HCT116 (cell line): Measurements from ENCODE around the gene CNTNAP2. TPM values are rescaled to one million over a fixed set of nuclear protein-coding genes. Genes with fewer than 3 reads are reported as not detected.

Experiments
- ATAC-seq: fragments of 200-7000 bp; cut with Tn5 transposase; 2 replicates; pipeline ENCODE4 v1.9.1; 2020; ENCODE audit warnings: mild to moderate bottlenecking, moderate library complexity
- BruUV-seq: library from RNA; stranded (reverse); fragments of 400-500 nt; replicated peaks from 2 replicates; lab custom pipeline; 2021; lab: Mats Ljungman, UMichigan
- CTCF ChIA-PET: fragments of 300-600 bp; sonication (Branson Sonifier 250); formaldehyde crosslinking; loops from one replicate; lab custom pipeline; 2021; ENCODE audit warnings: antibody characterized with exemption; lab: Charles Lee
- POLR2A ChIA-PET: fragments of 300-600, 350-600 bp; sonication (Branson Sonifier 250); formaldehyde crosslinking; loops from one replicate; lab custom pipeline; 2021; ENCODE audit warnings: antibody characterized with exemption; lab: Charles Lee
- RAD21 ChIA-PET, 2 experiments: fragments of 300-600 bp; sonication (Branson Sonifier 250); formaldehyde crosslinking; loops; one replicate each; lab custom pipeline; 2023; ENCODE audit warnings: low total read pairs in 2 of 2; ENCODE audit not compliant: uncharacterized antibody in 2 of 2, unreplicated experiment in 2 of 2, low non-redundant PET in 1 of 2; lab: Charles Lee
- DNase-seq: peaks from one replicate; pipeline ENCODE4 v3.0.0-alpha.2; 2010; ENCODE audit warnings: low read depth, low spot score
- H2AFZ ChIP-seq: fragments of 200-600 bp; shearing (Covaris generic), sonication (generic); 2 replicates; pipeline ENCODE4 v1.6.1; 2017; ENCODE audit warnings: low read depth, mixed run types, mixed read lengths, antibody characterized with exemption, low read length; ENCODE audit not compliant: poor library complexity, severe bottlenecking
- H3K27ac ChIP-seq: 2 replicates; pipeline ENCODE4 v1.5.1; 2012; ENCODE audit warnings: low read depth, low read length
- H3K27me3 ChIP-seq: fragments of 200-600 bp; sonication (generic); 2 replicates; pipeline ENCODE4 v1.6.1; 2016; ENCODE audit warnings: mixed run types, low read length, mixed read lengths; ENCODE audit not compliant: insufficient read depth
- H3K36me3 ChIP-seq, 2 experiments: fragments of 200-500 bp in 1 of 2; fragments of 200-600 bp in 1 of 2; sonication (Bioruptor generic) in 1 of 2; sonication (generic) in 1 of 2; 2 replicates each; pipeline versions ENCODE4 v1.5.1 to v1.6.1; 2014 to 2016; ENCODE audit warnings: low read length in 2 of 2, inconsistent platforms in 1 of 2, mixed read lengths in 1 of 2, mixed run types in 1 of 2; ENCODE audit not compliant: insufficient read depth in 2 of 2, control insufficient read depth in 1 of 2
- H3K4me1 ChIP-seq, 2 experiments: fragments of 200-600 bp in 1 of 2; sonication (generic) in 1 of 2; 2 replicates each; pipeline versions ENCODE4 v1.5.1 to v1.6.1; 2012 to 2017; ENCODE audit warnings: low read length in 2 of 2, inconsistent platforms in 1 of 2, mild to moderate bottlenecking in 1 of 2, mixed read lengths in 1 of 2, mixed run types in 1 of 2, moderate library complexity in 1 of 2; ENCODE audit not compliant: insufficient read depth in 2 of 2, control insufficient read depth in 1 of 2
- H3K4me2 ChIP-seq: fragments of 200-600 bp; sonication (generic); 2 replicates; pipeline ENCODE4 v1.6.1; 2017; ENCODE audit warnings: mixed run types, low read length, mixed read lengths
- H3K4me3 ChIP-seq, 2 experiments: fragments of 200-600 bp in 1 of 2; sonication (generic) in 1 of 2; replicated peaks in 1 of 2; 2 replicates each; pipeline ENCODE4 v1.5.1; 2011 to 2016; ENCODE audit warnings: low read length in 2 of 2, control low read depth in 1 of 2, low read depth in 1 of 2, mild to moderate bottlenecking in 1 of 2, mixed read lengths in 1 of 2, mixed run types in 1 of 2
- H3K79me2 ChIP-seq: fragments of 200-600 bp; sonication (generic); 2 replicates; pipeline ENCODE4 v1.6.1; 2017; ENCODE audit warnings: mild to moderate bottlenecking, mixed run types, low read length, moderate library complexity, mixed read lengths; ENCODE audit not compliant: insufficient read depth
- H3K9ac ChIP-seq: fragments of 200-600 bp; sonication (generic); 2 replicates; pipeline ENCODE4 v1.6.1; 2016; ENCODE audit warnings: low read length, mixed read lengths
- H3K9me2 ChIP-seq: fragments of 200-600 bp; sonication (generic), shearing (Covaris generic); 2 replicates; pipeline ENCODE4 v1.6.1; 2017; ENCODE audit warnings: mixed run types, mild to moderate bottlenecking, moderate library complexity; ENCODE audit not compliant: insufficient read depth
- H3K9me3 ChIP-seq, 2 experiments: fragments of 200-500 bp in 1 of 2; fragments of 200-600 bp in 1 of 2; sonication (Bioruptor generic) in 1 of 2; sonication (generic) in 1 of 2; 2 replicates each; pipeline ENCODE4 v1.6.1; 2014 to 2017; ENCODE audit warnings: low read length in 2 of 2, mixed read lengths in 2 of 2, inconsistent platforms in 1 of 2, low read depth in 1 of 2, mild to moderate bottlenecking in 1 of 2, mixed run types in 1 of 2, moderate library complexity in 1 of 2; ENCODE audit not compliant: control insufficient read depth in 1 of 2, insufficient read depth in 1 of 2
- H4K20me1 ChIP-seq: fragments of 200-600 bp; sonication (generic), shearing (Covaris generic); 2 replicates; pipeline ENCODE4 v1.6.1; 2017; ENCODE audit warnings: mixed run types, mild to moderate bottlenecking, moderate library complexity; ENCODE audit not compliant: insufficient read depth
- CBX3 ChIP-seq: IDR thresholded peaks from 2 replicates; pipeline ENCODE4 v1.6.1; 2012; ENCODE audit warnings: low read depth
- EGR1 ChIP-seq: IDR thresholded peaks from 2 replicates; pipeline ENCODE4 v1.6.1; 2012; ENCODE audit warnings: low read depth
- ELF1 ChIP-seq: IDR thresholded peaks from 2 replicates; pipeline ENCODE4 v1.6.1; 2012; ENCODE audit warnings: low read depth, borderline replicate concordance
- EZH2 ChIP-seq: fragments of 200-600 bp; sonication (generic); IDR thresholded peaks from 2 replicates; pipeline ENCODE4 v1.6.1; 2017; ENCODE audit warnings: antibody characterized with exemption, mixed run types
- FOSL1 ChIP-seq: IDR thresholded peaks from 2 replicates; pipeline ENCODE4 v1.6.1; 2012; ENCODE audit warnings: low read depth
- JUND ChIP-seq: IDR thresholded peaks from 2 replicates; pipeline ENCODE4 v1.6.1; 2012
- POLR2A ChIP-seq: IDR thresholded peaks from 2 replicates; pipeline ENCODE4 v1.7.0; 2011; ENCODE audit warnings: borderline replicate concordance; ENCODE audit not compliant: insufficient read depth, insufficient read length; ENCODE audit errors: extremely low read depth
- POLR2AphosphoS5 ChIP-seq: IDR thresholded peaks from 2 replicates; pipeline ENCODE4 v1.6.1; 2011; ENCODE audit warnings: mild to moderate bottlenecking, low read depth, low read length, moderate library complexity
- RAD21 ChIP-seq: IDR thresholded peaks from 2 replicates; pipeline ENCODE4 v1.6.1; 2012; ENCODE audit warnings: low read depth, mild to moderate bottlenecking
- SP1 ChIP-seq: IDR thresholded peaks from 2 replicates; pipeline ENCODE4 v1.6.1; 2012; ENCODE audit warnings: low read depth
- TCF7L2 ChIP-seq: IDR thresholded peaks from 2 replicates; pipeline ENCODE4 v1.7.0; 2011; ENCODE audit warnings: borderline replicate concordance, inconsistent platforms; ENCODE audit not compliant: insufficient read depth, insufficient read length; ENCODE audit errors: extremely low read depth
- ZBTB33 ChIP-seq: IDR thresholded peaks from 2 replicates; pipeline ENCODE4 v1.6.1; 2011; ENCODE audit warnings: mild to moderate bottlenecking, low read length, moderate library complexity; ENCODE audit not compliant: insufficient replicate concordance; ENCODE audit errors: extremely low read depth
- ZNF274 ChIP-seq: fragments of 200-500 bp; sonication (Bioruptor generic); IDR thresholded peaks from 2 replicates; pipeline ENCODE4 v1.6.1; 2014; ENCODE audit warnings: mild to moderate bottlenecking, low read depth, low read length, inconsistent platforms
- intact Hi-C: fragments of 100-400 bp; cut with micrococcal nuclease; formaldehyde crosslinking; loops from 2 replicates; pipeline ENCODE4 v1.10.0; 2022
- total RNA-seq: library from RNA; stranded (reverse); gene quantifications from one replicate; pipeline ENCODE4 v1.2.1, GENCODE V29; 2021; ENCODE audit not compliant: unreplicated experiment
- TF ChIP-seq, protein P1 (sequence below): IDR thresholded peaks from 2 replicates; pipeline ENCODE4 v1.6.1; 2012

CNTNAP2 gene
- total RNA-seq, 1 experiment from 2014 or later = 0.37 TPM

DNA sequence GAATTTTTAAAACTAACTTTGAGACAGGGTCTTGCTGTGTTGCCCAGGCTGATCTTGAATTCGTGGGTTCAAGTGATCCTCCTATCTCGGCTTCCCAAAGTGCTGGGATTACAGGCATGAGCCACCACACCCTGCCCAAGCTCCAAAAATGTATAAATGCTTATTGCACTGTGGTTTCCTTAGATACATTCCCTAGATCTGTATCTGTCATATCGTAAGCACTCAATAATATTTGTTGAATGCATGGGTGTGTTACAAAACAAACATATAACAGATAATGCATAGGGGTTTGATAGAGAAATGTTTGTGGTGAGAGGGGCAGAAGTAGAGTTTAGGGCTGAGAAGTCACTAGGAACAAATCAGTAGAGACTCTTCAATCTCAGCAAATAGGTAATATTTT is 1518.7 kb downstream of the CNTNAP2 start:
- no peak overlapping the region for H3K9ac ChIP-seq
- no peaks in the 10 kb centered on the region for H3K27me3 ChIP-seq
- no peak overlapping the region for H3K27ac ChIP-seq
- no peaks in the 10 kb centered on the region for H3K79me2 ChIP-seq
- H2AFZ ChIP-seq = no peak overlapping the region
- H3K4me3 ChIP-seq = no peak overlapping the region
- no peaks in the 10 kb centered on the region for H3K36me3 ChIP-seq
- ATAC-seq (no peak), DNase-seq (no peak)
- H3K9me3 ChIP-seq = peaks cover 0 to 10% of the 10 kb centered on the region in 2 experiments; a peak in 2 of 4 replicates
- RAD21 ChIA-PET = no interaction called here
- POLR2A ChIA-PET = no interaction called here
- no TSS peak for BruUV-seq
- intact Hi-C loops = no loop called here
- TF ChIP-seq POLR2A (no peak), ELF1 (no peak), JUND (no peak), RAD21 (no peak), ZNF274 (no peak), POLR2AphosphoS5 (no peak), SP1 (no peak), FOSL1 (no peak)
- TF ChIP-seq, protein P1, sequence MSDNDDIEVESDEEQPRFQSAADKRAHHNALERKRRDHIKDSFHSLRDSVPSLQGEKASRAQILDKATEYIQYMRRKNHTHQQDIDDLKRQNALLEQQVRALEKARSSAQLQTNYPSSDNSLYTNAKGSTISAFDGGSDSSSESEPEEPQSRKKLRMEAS = no peak
- no peaks in the 10 kb centered on the region for H3K9me2 ChIP-seq
- no peaks in the 10 kb centered on the region; the same call in 1 of the 2 replicates for H4K20me1 ChIP-seq
- H3K4me1 ChIP-seq = no peaks in the 10 kb centered on the region
- no peak overlapping the region for H3K4me2 ChIP-seq
- CTCF ChIA-PET = no interaction called here

DNA sequence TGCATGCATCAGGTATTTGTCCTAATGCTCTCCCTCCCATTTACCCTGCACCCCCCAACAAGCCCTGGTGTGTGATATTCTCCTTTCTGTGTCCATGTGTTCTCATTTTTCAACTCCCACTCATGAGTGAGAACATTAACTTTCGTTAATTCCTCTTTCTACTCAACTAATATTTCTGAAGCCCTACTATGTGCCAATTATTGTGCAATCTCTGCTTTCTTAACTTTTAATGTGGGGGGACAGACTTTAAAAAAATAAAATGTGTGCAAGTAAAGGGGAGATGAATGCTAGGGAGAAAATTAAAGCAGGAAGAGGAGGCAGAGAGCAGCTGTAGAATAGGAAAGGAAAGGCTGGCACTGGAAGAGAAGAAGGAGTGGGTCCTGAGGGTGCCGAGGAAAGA is 1520.0 kb downstream of the CNTNAP2 start:
- CTCF ChIA-PET = no interaction called here
- H3K9ac ChIP-seq = no peak overlapping the region
- H3K9me2 ChIP-seq = no peaks in the 10 kb centered on the region
- no peaks in the 10 kb centered on the region for H3K79me2 ChIP-seq
- POLR2A ChIA-PET = no interaction called here
- no peak overlapping the region for H3K4me3 ChIP-seq
- H3K27me3 ChIP-seq = no peaks in the 10 kb centered on the region
- ATAC-seq (no peak), DNase-seq (no peak)
- no TSS peak for BruUV-seq
- H3K36me3 ChIP-seq = no peaks in the 10 kb centered on the region
- no peaks in the 10 kb centered on the region; the same call in 1 of the 2 replicates for H4K20me1 ChIP-seq
- peaks cover 0 to 9% of the 10 kb centered on the region in 2 experiments; a peak in 2 of 4 replicates for H3K9me3 ChIP-seq
- no peak overlapping the region for H3K27ac ChIP-seq
- RAD21 ChIA-PET = no interaction called here
- TF ChIP-seq TCF7L2 (no peak), EZH2 (no peak), CBX3 (no peak), ZBTB33 (no peak), POLR2AphosphoS5 (no peak), EGR1 (no peak), ELF1 (no peak), ZNF274 (no peak), RAD21 (no peak), SP1 (no peak)
- TF ChIP-seq, protein P1 = no peak
- intact Hi-C loops = no loop called here
- H3K4me1 ChIP-seq = no peaks in the 10 kb centered on the region
- no peak overlapping the region for H2AFZ ChIP-seq
- H3K4me2 ChIP-seq = no peak overlapping the region
